ENCODE measurements around the gene METTL25B. TPM values are rescaled to one million over a fixed set of nuclear protein-coding genes. Genes with fewer than 3 reads are reported as not detected.

METTL25B gene
- total and polyA plus RNA-seq, 2 of the 4 experiments (the other 2 are of a cell fraction) = 2.3 to 10.1 TPM

GRCh38 chr1:156768610-156769295, 40.5 kb downstream of the METTL25B start:
- H3K14ac ChIP-seq (replicated peaks; ENCODE audit: low read depth, low read length) = peak overlapping the region; percentile 77
- peaks cover 14 to 64% of the 10 kb centered on the region in 2 experiments for H3K79me1 ChIP-seq (ENCODE audit: low read depth in 1 of 2, low read length in 2 of 2)
- H4K20me1 ChIP-seq (ENCODE audit: insufficient read depth, low read length) = peaks cover 46% of the 10 kb centered on the region
- no peaks in the 10 kb centered on the region for H3K27me3 ChIP-seq (ENCODE audit: control insufficient read depth, insufficient read depth, low read length)
- peaks cover 5% of the 10 kb centered on the region for H3K4me1 ChIP-seq (ENCODE audit: control insufficient read depth, insufficient read depth, low read length)
- H4K8ac ChIP-seq (ENCODE audit: low read depth in 2 of 2, low read length in 2 of 2) = peak overlapping the region in 1 of 2 experiments; percentile 83; a peak in 2 of 4 replicates
- H3K23ac ChIP-seq (ENCODE audit: low read depth, low read length) = peak overlapping the region; percentile 94
- 33% methylated on average over 4 of the region's 8 CpGs; no CpG with 5 or more reads in 1 of the 2 experiments for WGBS, 2 experiments (ENCODE audit: extremely low coverage in 2 of 2, insufficient read length in 1 of 2)
- peaks cover 7% of the 10 kb centered on the region; the same call in 1 of the 2 replicates for H3K9me1 ChIP-seq (ENCODE audit: insufficient read depth, low read length)
- H3K4me2 ChIP-seq (ENCODE audit: low read depth, low read length) = peak overlapping the region; percentile 93
- H2AFZ ChIP-seq (replicated peaks; ENCODE audit: low read length, poor library complexity) = no peak overlapping the region
- H3K36me3 ChIP-seq (ENCODE audit: control insufficient read depth, insufficient read depth, low read length) = peaks cover 2% of the 10 kb centered on the region; the same call in 1 of the 2 replicates
- peak overlapping the region; percentile 71 for H3K4me3 ChIP-seq (ENCODE audit: insufficient read depth, low read depth, low read length)
- no peak overlapping the region for H2BK20ac ChIP-seq (ENCODE audit: low read depth, low read length)
- H3K18ac ChIP-seq (ENCODE audit: low read depth, low read length) = no peak overlapping the region
- TF ChIP-seq POLR2A (IDR thresholded peaks at IDR 0.05; ENCODE audit: low read depth, low read length) (no peak), RAD21 (IDR thresholded peaks at IDR 0.05; ENCODE audit: low read length) (no peak), RCOR1 (IDR thresholded peaks at IDR 0.05; ENCODE audit: insufficient replicate concordance, low read length) (no peak), USF2 (IDR thresholded peaks at IDR 0.05; ENCODE audit: low read depth, low read length) (no peak), CTCF (conservative IDR thresholded peaks at IDR 0.05; ENCODE audit: low read depth, low read length) (no peak), FOS (IDR thresholded peaks at IDR 0.05; ENCODE audit: low read depth, low read length) (no peak), BHLHE40 (IDR thresholded peaks at IDR 0.05; ENCODE audit: low read depth, low read length) (no peak), MAFK (IDR thresholded peaks at IDR 0.05; ENCODE audit: low read depth, low read length) (no peak), MXI1 (IDR thresholded peaks at IDR 0.05; ENCODE audit: borderline replicate concordance, low read depth, low read length) (no peak), MAZ (IDR thresholded peaks at IDR 0.05; ENCODE audit: borderline replicate concordance, low read depth, low read length) (no peak), SMC3 (IDR thresholded peaks at IDR 0.05; ENCODE audit: low read depth, low read length) (no peak), NFE2L2 (IDR thresholded peaks at IDR 0.05; ENCODE audit: low read depth, low read length) (no peak), RFX5 (IDR thresholded peaks at IDR 0.05; ENCODE audit: low read depth, low read length) (no peak), CEBPB (IDR thresholded peaks at IDR 0.05; ENCODE audit: low read depth, low read length) (no peak), ELK1 (IDR thresholded peaks at IDR 0.05; ENCODE audit: borderline replicate concordance, low read depth, low read length) (no peak)
- H3K9ac ChIP-seq (ENCODE audit: low read depth, low read length) = peak overlapping the region; percentile 85
- peak overlapping the region; percentile 97 for H2AK9ac ChIP-seq (replicated peaks; ENCODE audit: low read depth, low read length, poor library complexity)
- in situ Hi-C loops (cut with MboI; ENCODE audit: low sequenced_read_pairs) (no loop called here), intact Hi-C loops (cut with micrococcal nuclease) (no loop called here), dilution Hi-C loops (cut with HindIII; ENCODE audit: low sequenced_read_pairs, unreplicated experiment) (no loop called here)
- H2BK15ac ChIP-seq (ENCODE audit: low read depth, low read length) = no peak overlapping the region
- H2BK5ac ChIP-seq (ENCODE audit: low read depth, low read length, poor library complexity, severe bottlenecking) = peak overlapping the region; percentile 71
- ChIA-PET CTCF (interaction anchor here (0.7 kb wide), 1 partner anchor 43 kb away, joined by 3 read pairs; no protein-coding TSS in a partner anchor), POLR2A (ENCODE audit: unreplicated experiment) (interaction anchor here (2.1 kb wide), 1 partner anchor 28 kb away, joined by 18 read pairs; the partner anchor contains the start of gene MRPL24)
- peak overlapping the region; percentile 60; the same call in 1 of the 2 replicates for H2AK5ac ChIP-seq (ENCODE audit: low read depth, low read length)
- H4K91ac ChIP-seq (ENCODE audit: insufficient read depth, low read depth, low read length) = peak overlapping the region; percentile 68
- H3K56ac ChIP-seq (ENCODE audit: extremely low read depth, insufficient read depth, low read length) = 0 out of 2 replicates have a peak overlapping the region, but pooled peaks have one; percentile 62
- DNase-seq (no peak), ATAC-seq (ENCODE audit: low read depth) (no peak)
- H3K4ac ChIP-seq (ENCODE audit: low read depth, low read length) = peak overlapping the region; percentile 76
- no peak overlapping the region for H4K5ac ChIP-seq (ENCODE audit: low read depth, low read length)
- H2BK120ac ChIP-seq (ENCODE audit: low read depth, low read length) = no peak overlapping the region
- H3K27ac ChIP-seq (ENCODE audit: insufficient read depth, low read length) = peak overlapping the region; percentile 78
- no peaks in the 10 kb centered on the region for H3K9me3 ChIP-seq (ENCODE audit: control insufficient read depth, insufficient read depth, low read length)
- BruUV-seq (replicated peaks) = no TSS peak

Measured in IMR-90 (cell line).